DMS 273 (cell line): ENCODE data around the gene NFE2L1.
"Not testable (repeated sequence)": the region's sequence is repeated elsewhere in the genome, so short reads cannot be mapped to it uniquely, and the experiment has no call there.

Source experiments
- DNase-seq: peaks from one replicate; lab custom pipeline; 2025; ENCODE audit not compliant: unreplicated experiment; lab: John Stamatoyannopoulos, UW

Gene NFE2L1, protein sequence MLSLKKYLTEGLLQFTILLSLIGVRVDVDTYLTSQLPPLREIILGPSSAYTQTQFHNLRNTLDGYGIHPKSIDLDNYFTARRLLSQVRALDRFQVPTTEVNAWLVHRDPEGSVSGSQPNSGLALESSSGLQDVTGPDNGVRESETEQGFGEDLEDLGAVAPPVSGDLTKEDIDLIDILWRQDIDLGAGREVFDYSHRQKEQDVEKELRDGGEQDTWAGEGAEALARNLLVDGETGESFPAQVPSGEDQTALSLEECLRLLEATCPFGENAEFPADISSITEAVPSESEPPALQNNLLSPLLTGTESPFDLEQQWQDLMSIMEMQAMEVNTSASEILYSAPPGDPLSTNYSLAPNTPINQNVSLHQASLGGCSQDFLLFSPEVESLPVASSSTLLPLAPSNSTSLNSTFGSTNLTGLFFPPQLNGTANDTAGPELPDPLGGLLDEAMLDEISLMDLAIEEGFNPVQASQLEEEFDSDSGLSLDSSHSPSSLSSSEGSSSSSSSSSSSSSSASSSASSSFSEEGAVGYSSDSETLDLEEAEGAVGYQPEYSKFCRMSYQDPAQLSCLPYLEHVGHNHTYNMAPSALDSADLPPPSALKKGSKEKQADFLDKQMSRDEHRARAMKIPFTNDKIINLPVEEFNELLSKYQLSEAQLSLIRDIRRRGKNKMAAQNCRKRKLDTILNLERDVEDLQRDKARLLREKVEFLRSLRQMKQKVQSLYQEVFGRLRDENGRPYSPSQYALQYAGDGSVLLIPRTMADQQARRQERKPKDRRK

DNA sequence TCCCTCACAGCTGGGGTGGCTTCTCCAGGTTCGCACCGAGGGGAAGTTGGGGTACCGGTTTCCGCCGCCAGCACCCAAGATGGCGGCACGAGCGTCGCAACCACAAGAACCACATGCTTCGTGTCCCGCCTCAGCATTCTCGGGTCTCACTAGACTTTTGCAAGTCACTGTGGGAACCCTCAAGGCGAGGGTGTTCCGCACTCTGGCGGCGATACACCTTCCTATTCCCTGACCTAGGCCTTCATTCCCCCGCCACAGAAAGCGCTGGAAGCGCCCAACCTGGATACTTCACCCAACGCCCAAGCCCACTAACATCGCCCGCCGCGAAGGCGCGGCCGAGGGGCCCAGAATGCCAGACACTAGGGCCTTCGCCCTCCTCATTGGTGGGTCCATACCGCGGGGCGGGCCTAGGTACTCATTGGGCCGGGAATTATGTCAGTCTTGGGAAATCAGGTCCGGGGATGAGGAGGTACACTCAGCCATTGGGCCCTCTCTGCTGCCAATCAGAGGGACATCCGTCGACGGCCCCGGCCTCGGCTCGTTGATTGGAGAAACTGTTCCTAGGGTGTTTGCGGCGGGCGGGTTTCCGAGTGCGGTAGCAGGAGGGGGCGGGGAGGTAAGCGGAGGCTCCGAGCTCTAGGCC, at the start of gene NFE2L1:
Gene NFE2L1, plus strand, starts transcription at position 619 of the 643 bp plus-strand sequence. CDS start 2,760 bp downstream, outside the sequence.
- peak; percentile 100 for DNase-seq

GRCh38 chr17:47999582-47999981, 48.6 kb upstream of the NFE2L1 start:
- no peak for DNase-seq

GRCh38 chr17:48001197-48001596, 47.0 kb upstream of the NFE2L1 start:
- no peak for DNase-seq

DNA sequence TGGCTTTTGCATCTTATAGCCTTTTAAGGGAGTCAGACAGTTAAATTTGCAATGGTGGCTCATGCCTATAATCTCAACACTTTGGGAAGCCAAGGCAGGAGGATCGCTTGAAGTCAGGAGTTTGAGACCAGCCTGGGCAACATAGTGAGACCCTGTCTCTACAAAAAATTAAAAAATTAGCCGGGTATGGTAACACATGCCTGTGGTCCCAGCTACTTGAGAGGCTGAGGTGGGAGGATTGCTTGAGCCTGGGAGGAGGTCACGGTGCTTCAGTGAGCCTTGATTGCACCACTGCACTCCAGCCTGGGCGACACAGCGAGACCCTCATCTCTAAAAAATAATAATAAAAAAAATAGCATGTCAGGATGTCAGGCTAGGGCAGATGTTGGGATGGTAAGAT, 46.5 kb upstream of the NFE2L1 start:
- DNase-seq, result not testable (repeated sequence)

GRCh38 chr17:48002266-48002915, 45.8 kb upstream of the NFE2L1 start:
- peak; percentile 70 for DNase-seq

DNA sequence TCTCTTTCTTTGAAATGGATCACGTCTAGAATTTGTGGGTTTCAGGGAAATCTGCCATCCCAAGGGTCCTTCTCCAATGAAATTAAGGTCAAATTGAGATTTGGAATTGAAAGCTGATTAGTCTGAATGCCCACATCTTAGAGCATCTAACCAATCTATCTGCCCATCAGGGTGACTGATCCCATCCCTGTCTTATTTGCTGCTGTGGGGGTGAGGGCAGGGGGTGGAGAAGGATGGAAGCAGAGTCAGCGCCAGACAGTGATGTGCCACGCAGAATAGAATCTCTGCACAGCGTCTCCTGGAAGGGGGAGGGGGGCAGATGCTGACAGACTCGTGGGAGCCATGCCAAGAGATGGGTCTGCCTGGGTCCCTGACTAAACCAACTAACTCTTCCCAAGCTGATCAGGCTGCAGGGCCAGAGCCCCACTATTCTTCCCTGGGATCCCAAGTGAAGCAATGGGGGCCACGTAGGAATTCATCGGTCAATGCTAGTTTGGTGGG, 45.2 kb upstream of the NFE2L1 start:
- DNase-seq, result no peak

- DNase-seq, result peak; percentile 98
Measured at GRCh38 chr17:48003417-48004151, 44.6 kb upstream of the NFE2L1 start.

DNA sequence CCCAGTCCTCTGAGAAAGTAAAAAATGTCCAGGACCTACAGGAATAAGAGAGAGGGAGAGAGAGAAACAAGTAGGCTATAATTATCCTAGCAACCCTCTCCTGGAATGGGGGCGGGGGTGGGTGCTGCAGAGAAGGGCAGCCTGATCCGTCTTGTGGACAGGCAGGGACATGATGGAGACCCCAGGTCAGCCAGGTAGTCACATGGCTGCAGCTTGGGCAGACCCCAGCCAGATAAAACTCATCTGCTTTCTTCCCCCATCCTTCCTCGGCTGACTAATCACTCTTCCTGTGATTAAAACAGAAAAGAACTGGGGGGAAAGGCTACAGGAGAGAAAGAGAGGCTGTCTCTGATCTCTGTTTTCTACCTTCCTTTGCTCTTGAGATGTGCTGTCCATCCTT, 43.2 kb upstream of the NFE2L1 start:
- DNase-seq, result no peak

DNA sequence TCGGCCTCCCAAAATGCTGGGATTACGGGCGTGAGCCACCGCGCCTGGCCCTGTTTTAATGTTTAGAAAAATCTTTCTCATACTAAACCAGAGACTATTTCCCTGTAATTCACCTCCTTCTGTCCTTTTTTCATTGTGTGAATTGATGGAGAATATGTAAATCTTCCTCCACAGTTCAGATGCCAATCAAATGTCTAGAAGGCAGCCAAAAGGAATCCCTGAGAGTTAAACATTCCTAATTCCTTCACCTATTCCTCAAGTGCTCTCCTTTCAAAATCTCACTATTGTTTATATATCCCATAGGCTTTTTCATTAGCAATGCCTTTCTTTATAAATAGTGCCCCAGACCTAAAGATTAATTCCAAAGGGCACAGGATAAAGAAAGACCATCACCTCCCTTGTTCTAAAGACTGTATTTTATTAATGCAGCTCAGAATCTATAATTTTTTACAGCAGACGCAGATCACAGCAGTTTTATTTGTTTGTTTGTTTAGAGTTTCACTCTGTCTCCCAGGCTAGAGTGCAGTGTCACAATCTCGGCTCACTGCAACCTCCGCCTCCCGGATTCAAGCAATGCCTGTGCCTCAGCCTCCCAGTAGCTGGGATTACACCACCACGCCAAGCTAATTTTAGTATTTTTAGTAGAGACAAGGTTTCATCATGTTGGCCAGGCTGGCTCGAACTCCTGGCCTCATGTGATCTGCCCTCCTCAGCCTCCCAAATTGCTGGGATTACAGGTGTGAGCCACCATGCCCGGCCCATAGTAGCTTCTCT, 41.0 kb upstream of the NFE2L1 start:
- DNase-seq, result no peak

DNA sequence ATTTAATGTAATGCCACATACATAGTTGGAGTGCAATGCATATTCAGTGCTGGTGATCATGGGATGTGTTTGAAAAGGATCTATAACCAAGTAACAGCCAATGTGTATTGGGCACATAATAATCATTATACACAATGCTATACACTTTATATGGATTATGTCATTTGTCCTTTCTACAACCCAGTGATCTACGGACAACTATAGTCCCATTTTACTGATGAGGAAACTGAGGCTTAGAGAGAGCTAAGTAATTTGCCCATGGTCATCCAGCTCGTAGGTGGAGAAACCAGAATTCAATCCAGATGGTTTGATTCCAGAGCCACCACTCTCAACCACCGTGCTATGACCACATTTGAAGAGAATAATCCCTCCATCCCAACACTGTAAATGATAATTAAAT, 38.0 kb upstream of the NFE2L1 start:
- DNase-seq, result no peak

GRCh38 chr17:48011405-48012150, 36.6 kb upstream of the NFE2L1 start:
- DNase-seq, result peak; percentile 85

- DNase-seq, result peak; percentile 98
Measured at GRCh38 chr17:48012151-48012520, 36.0 kb upstream of the NFE2L1 start.

DNA sequence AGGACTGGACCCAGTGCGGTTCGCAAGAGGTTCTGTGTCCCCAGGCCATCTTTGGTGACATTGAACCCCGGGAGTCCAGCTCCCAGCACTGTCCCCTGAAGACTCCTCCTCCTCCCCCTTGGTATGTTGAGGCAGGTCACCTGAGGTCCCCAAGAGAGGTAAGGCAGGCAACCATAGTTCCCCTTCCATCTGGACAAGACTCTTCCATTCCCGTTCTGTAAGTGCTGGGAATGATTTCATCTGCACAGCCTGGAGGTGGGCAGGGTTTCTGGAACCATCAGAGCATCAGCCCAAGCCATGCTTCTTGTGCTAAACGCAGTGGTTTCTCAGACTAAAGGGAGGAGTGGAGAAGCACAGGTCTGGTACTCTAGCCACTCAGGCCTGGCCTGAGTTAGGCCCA, 35.5 kb upstream of the NFE2L1 start:
- peak; percentile 70 for DNase-seq

- DNase-seq, result peak; percentile 73
Measured at GRCh38 chr17:48013876-48014594, 34.1 kb upstream of the NFE2L1 start.

GRCh38 chr17:48014595-48015111, 33.5 kb upstream of the NFE2L1 start:
- DNase-seq, result peak; percentile 74

DNA sequence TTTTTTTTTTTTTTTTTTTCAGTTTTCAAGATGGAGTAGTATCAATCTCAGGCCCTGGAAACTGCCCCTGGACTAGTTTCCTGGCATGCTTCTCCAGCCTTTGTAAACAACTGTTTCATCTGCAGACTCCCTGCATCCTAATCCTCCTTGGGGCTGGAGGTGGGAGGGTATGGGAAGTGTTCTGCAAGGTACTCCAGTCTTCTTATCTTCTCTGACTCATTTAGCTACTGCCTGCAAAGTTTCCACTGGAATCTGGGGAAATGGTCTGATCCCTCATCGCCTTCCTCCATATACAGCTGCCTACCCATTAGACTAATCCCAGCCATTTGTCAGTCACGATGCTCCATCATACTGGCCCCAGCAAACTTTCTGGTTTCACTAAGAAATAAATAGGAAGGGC, 32.0 kb upstream of the NFE2L1 start:
- DNase-seq, result no peak

GRCh38 chr17:48017817-48018158, 30.4 kb upstream of the NFE2L1 start:
- not testable (repeated sequence) for DNase-seq

DNA sequence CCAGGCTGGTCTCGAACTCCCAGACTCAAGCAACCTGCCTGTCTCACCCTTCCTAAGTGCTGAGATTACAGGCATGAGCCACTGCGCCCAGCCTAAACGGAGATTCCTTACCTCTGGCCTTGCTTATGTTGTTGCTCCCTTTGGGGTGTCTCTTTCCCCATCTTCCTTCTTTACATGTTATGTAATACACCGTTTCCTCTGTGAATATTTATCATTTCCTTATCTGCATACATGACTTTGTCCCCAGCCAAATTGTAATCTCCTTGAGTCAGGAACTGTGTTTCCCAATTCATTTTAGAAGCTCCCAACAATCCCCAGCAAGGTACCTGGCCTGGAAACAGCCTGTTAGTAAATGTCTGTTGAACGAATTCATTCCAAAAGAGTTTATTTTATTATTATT, 26.2 kb upstream of the NFE2L1 start:
- DNase-seq, result no peak
